Fibroblast of the aortic adventitia (primary cell): ENCODE results near the gene TERB1. TPM values are rescaled to one million over a fixed set of nuclear protein-coding genes. Genes with fewer than 3 reads are reported as not detected.

Source experiments
- DNase-seq: peaks from one replicate; pipeline ENCODE4 v3.0.0-alpha.2; 2010; ENCODE audit warnings: low read depth
- H3K4me3 ChIP-seq: 2 replicates; pipeline ENCODE4 v1.5.1; 2011; ENCODE audit warnings: low read depth, mild to moderate bottlenecking, control low read depth, low read length, moderate library complexity
- CTCF ChIP-seq: IDR thresholded peaks from 2 replicates; pipeline ENCODE4 v1.5.1; 2011; ENCODE audit warnings: mild to moderate bottlenecking, low read length, control low read depth, inconsistent platforms; ENCODE audit not compliant: insufficient read depth
- total RNA-seq: library from RNA; depleted of rRNA; stranded (reverse); fragments of >200 nt; gene quantifications from 2 replicates; pipeline ENCODE4 v1.2.3, GENCODE V29; 2012; ENCODE audit warnings: low replicate concordance

TERB1 gene
- total RNA-seq: 0.08 and 0.09 TPM in 2 replicates

GRCh38 chr16:66801320-66802105 lies at the start of gene TERB1:
TSS of gene TERB1 (minus strand) at chr16:66801584. CDS start at chr16:66796798, 4,786 bp downstream.
- TF ChIP-seq CTCF: no peak
- no peak for DNase-seq
- H3K4me3 ChIP-seq: no peak within 1 kb of the TSS

GRCh38 chr16:66850115-66850815 lies 48.9 kb upstream of the TERB1 start:
- H3K4me3 ChIP-seq: no peak overlapping the region
- TF ChIP-seq CTCF: no peak
- DNase-seq: no peak

- no peak overlapping the region for H3K4me3 ChIP-seq
- TF ChIP-seq CTCF: no peak
- DNase-seq: no peak
These were observed 48.2 kb upstream of the TERB1 start for GRCh38 chr16:66849549-66849948.

GRCh38 chr16:66849021-66849420 lies 47.6 kb upstream of the TERB1 start:
- DNase-seq: no peak
- no peak overlapping the region for H3K4me3 ChIP-seq
- no peak for TF ChIP-seq CTCF

- TF ChIP-seq CTCF: no peak
- no peak for DNase-seq
- no peak overlapping the region for H3K4me3 ChIP-seq
These were observed 46.8 kb upstream of the TERB1 start for GRCh38 chr16:66848172-66848571.

- no peak for TF ChIP-seq CTCF
- no peak for DNase-seq
These were observed 46.2 kb upstream of the TERB1 start for GRCh38 chr16:66847533-66848067.

More at GRCh38 chr16:66847533-66848067, 46.2 kb upstream of the TERB1 start:
- no peak overlapping the region for H3K4me3 ChIP-seq
